HG03565 (cell line): ENCODE data around the gene NDUFAF5.
A peak's percentile ranks its signal among the peaks of the same experiment; 100 is the strongest.

Source experiments
- ATAC-seq: cut with Tn5 transposase; IDR thresholded peaks from one replicate; pipeline ENCODE4 v1.9.1; 2021; ENCODE audit warnings: mild to moderate bottlenecking, moderate library complexity; ENCODE audit not compliant: unreplicated experiment

The NDUFAF5 gene

DNA sequence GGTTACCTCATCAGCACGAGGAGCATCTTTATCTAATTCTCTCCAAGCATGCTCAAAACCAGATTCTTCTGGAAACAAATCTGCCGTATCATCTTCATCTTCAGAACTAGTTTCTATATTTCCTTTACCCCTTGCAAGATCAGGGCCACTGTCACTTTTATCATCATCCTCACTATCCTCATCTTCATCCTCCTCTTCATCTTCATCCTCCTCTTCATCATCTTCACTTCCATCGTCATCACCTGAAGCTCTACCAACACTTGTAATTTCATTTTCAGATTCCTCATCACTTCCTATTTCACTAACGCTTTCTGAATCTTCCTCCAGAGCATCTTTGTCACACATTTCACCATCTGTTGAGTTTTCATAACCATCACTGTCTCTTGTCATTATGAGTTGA is 9.0 kb upstream of the NDUFAF5 start:
- no peak for ATAC-seq

DNA sequence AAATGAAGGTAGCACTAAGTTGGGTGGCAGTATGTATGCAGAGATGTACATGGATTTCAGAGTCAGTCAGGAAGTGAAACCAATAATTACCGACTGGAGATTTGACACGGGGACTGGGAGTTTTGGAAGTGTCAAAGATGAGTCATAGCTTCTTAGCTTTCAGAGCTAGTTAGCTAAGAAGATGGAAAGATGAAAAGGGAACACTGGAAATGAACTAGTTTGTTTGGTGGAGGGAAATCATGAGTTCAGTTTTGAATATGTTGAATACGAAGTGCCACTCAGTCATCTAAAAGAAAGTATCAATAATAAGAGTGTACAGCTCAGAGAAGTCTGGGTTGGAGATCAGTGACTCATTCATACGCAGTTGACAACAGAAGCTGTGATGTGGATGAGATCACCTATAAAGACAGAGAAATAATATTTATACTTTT is 7.6 kb upstream of the NDUFAF5 start:
- no peak for ATAC-seq

DNA sequence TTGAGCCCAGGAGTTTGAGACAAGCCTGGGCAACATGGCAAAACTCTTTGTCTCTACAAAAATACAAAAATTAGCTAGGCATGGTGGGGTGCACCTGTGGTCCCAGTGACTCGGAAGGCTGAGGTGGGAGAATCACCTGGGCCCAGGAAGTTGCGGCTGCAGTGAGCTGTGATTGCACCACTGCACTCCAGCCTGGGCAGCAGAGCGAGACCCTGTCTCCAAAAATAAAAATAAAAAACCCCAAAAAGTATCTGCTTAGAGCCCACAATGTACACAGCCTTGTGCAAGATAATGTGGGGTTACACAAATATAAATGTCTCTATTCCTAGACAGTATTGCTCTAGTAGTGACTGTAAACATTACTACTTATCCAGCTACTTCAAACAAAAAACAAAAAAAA is 6.0 kb upstream of the NDUFAF5 start:
- ATAC-seq: peak; percentile 51

DNA sequence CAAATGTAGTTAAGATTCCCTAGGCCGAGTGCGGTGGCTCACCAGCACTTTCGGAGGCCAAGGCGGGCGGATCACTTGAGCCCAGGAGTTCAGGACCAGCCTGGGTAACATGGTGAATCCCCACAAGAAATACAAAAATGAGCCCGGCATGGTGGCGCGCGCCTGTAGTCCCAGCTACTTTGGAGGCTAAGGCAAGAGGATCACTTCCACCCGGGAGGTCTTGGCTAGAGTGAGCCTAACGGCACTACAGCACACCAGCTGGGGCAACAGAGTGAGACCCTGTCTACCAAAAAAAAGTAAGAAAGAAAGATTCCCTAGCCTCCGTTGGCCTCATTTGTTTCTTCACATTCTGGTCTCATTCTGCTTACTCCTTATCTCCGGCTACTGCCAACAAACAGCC is 1.3 kb upstream of the NDUFAF5 start:
- ATAC-seq: no peak

DNA sequence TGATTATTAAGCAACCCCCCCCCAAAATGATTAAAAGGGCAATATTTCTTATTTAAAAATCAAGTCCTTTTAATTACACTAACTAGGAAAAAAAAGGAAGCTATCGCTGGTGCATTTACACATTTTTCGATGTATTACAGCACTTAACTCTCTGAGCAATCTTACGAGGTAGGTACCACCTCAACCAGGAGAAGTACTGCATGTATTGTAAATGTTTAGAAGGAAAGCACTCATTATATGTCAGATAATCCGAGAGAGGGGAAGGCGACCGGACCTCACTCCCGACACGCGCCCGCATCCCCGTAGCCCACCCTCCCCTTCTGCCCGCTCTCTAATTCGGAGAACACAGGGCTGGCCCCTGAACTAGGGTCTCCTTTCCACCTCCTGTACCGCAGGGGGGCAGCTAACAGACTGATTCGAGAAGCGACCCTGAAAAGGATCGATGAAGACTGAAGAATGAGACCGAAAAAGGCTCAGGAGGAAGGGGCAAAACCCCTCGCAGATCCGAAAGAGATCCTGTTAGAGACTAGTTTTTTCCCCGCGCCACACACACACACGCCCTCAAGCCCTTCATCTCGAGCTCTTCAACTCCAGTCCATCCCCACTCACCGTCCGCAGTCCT is 446 bp upstream of the NDUFAF5 start:
- no peak for ATAC-seq

DNA sequence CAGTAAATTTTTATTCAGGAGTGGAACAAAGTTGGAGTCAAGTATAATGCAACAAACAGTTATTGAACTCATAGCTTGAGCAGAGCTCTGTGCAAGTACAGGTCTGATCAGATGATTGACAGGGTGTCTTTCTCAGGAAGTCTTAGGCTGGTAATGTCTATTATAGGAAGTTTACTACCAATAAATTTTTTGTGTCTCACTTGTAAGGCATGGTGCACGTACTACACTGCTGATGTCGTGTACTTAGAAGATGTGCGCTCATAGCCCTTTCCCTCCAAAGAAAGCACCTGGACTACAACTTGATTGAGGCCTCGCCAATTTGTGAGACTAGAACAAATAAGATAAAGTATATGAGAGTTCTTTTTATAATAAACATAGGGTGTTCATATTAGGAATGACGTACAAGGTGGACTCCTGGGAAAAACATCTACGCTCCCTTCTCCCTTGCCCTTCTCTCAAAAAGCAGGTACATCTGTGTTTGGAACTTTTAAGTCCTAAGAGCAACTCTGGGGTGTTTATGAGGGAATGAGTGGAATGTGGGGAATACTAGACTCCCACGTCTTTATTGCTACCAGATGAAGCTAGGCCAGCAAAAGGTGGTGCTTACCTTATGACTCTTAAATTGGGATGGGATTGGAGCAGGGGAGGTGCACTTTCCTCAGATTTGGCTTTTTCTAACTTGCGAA is 1.5 kb downstream of the NDUFAF5 start:
- ATAC-seq: no peak

DNA sequence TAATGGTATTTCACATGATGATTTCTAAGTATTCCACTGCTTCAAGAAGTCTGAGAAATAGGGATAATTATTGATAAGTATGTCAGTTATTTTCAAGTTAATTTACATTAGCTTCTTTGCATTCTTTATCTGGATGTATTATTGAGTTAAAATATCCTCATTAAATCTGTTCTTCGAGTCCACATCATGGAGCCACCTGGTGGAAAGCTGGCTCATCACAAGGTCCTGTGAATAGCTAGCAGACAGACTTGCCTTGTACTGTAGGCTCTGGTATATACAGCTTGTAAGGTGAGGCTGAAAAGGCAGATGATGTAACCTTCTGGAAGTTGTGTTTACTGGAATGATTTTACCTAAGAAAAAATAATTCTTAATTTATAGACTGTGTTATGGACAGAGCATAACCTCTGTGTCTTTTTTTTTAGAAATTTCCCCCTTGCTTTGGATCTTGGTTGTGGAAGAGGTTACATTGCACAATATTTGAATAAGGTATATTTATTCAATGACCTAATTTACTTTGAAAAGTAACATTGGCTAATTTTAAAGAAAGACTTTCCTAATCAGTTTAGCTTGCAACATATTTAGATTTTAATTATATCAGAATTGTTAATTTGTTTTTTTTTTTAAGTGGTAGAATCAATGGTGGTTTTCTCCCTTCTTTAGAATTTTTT is 3.5 kb downstream of the NDUFAF5 start:
- ATAC-seq: peak; percentile 42

DNA sequence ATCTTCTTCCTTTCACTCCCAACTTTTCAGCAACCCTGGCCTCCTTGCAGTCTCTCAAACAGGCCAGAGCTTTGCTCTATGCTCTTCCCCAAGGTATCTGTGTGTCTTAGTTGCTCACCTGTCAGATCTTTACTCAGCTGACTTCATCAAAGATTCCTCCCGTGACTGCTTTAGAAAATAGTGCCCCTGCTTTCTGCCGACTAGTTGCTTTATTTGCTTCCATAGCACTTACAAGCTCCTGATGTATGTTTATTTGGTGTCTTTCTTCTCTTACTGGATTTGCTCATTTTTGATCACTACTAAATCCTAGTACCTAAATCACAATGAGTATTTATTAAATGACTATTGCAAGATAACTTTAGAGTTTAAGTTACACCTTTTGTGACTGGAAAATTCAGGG is 5.9 kb downstream of the NDUFAF5 start:
- no peak for ATAC-seq

DNA sequence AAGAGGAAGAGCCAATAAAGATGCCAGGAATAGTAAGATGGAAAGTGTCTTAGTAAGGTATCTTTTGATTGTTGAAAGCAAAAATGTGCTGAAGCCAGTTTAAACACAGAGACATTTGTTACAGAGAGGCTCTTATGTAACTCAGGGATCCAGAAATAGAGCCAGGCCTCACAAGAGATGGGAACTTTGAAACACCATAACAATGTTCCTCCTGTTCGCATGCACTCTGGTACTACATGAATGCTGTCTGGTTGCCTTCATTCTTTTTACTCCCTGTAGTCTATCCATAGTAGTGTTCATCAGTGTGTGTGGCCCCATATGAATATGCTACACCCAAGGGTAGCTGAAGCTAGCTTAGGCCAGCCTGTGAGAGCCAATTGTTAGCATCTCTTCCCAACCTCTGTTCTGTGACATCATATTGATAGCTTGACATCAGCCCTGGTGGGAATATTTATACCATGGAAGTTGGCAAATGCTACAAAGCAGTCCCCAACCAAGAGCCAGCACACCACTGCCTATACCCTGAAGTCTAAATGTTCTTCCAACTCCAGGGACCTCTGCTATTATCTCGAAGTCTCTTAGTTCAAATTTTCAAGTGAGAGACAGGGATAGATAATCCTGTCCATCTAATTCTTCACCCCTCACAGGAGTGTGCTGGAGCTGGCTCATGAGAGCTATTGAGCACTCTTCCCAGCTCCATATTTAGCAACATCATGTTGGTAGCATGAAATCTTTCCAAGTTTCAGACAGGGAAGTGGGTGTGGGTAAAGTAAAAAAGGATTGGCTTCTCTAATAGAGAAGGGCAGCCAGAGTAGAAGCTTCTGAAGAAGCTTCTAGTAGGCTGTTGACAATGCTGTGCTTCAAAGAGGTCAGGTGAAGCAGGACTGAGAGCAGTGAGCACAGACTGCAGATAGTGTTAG is 7.0 kb downstream of the NDUFAF5 start:
- ATAC-seq: no peak

DNA sequence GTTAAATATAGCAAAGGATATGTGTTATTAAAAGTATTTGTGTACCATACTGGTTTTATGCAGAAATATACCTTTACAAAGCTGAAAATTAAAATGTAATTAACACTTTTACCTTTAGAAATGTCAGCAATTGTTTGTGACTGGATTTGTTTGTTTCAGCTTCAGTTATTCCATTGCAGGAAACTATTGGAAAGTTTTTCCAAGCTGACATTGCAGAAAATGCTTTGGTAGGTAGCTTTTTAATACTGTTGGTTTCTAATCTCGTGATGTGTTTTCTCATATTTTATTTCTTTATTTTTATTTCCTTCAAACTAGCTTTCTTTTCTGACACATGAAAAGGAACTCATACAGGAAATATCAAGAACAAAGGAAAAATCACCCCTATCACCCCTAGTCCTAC is 8.2 kb downstream of the NDUFAF5 start:
- no peak for ATAC-seq

DNA sequence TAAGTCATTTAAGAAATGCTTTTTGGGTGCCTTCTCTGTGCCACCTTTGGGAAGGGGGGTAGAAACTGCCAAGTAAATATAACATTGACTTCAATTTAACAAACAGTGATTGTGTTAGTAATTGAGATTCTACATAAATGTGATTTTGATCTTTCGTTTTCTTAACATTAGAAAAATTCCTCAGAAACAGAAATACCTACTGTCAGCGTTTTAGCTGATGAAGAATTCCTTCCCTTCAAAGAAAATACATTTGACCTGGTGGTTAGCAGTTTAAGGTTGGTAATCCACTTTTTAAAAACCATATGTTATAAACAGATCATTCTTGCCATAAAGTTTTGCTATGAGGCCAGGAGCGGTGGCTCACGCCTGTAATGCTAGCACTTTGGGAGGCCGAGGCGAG is 9.8 kb downstream of the NDUFAF5 start:
- no peak for ATAC-seq

DNA sequence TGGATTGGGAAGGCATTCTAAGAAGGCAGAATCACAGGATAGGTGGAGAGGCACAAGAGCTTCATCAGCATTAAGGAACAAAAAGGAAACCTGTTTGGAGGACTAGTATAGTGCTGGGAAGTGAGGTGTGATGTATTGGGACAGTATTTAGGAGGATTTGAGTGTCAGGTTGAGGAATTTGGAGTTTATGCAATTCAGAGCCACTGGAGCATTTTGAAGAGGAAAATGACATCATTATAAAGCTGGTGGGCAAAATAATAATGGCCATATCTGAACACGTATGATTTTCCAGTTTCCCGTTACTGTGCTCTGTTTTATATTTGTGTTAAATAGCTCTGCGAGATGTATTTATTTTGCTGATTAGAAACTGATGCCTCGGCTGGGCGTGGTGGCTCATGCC is 14.2 kb downstream of the NDUFAF5 start:
- ATAC-seq: no peak

DNA sequence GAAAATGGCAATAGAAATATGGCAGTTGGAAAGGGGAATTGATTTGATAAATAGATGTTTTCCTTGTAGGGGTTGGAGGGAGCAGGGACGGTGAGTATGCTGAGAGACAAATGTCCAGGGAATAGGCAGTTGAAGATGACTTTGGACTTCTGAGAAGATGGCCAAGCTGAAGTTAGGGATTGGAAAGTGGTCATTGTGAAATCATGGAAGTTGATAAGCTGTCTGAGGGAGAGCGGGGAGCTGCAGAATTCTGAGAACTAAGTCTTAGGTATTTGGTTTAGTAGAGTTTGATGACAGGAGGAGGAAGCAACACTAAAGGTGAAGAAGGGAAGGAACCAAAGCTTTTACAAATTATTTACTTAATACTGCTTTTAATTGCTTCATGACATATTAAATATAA is 15.1 kb downstream of the NDUFAF5 start:
- no peak for ATAC-seq

DNA sequence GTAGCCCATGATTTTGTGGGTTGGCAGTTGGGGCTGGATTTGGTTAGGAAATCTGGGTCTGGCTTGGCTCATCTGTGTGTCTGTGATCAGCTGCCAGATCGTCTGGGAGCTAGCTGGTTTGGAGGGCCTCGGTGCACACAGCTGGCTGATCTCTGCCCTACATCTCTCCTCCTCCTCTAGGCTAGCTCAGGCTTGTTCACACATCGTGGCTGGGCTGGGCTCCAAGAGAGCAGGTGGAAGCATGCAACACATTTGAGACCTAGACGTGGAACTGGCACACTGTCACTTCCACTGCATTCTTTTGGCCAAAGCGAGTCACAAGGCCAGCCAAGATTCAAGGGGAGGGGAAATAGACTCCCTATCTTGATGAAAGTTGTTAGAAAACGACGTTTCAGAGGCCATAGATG is 15.9 kb downstream of the NDUFAF5 start:
- ATAC-seq: no peak

DNA sequence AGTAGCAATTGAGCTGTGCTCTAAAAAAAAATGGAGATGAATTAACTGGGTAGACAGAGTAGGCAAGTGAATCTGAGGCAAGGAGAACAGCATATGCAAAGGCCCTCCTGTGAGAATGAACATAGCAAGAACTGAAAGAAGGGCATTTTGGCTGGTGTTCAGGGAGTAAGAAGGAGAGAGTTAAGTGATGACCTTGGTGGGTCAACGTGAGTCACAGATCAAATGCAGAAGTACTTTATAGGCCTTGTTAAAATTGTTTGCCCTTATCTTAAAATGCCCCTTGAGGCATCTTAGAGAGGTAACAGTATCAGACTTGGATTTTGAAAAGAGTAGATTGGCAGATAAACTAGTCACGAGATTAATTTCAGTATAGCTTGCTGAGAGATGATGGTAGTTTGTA is 24.5 kb downstream of the NDUFAF5 start:
- no peak for ATAC-seq

DNA sequence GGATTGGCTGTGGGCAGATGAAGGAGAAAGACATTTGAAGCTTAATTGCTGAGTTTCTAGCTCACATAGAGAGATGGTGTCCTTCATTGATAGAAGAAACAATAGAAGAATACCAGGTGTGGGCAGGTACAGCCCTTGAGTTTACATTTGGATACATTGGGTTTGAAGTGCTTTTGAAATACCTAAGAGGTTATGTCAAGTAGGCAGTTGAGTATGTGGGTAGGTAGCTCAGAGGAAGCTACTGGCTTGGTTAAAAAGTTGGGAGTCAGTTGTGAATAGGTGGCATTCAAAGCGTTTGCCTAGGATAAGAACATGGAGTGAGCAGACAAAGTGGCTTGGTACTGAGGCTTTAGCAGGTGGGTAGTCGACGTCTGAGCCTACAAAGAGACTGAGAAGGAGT is 25.0 kb downstream of the NDUFAF5 start:
- no peak for ATAC-seq

DNA sequence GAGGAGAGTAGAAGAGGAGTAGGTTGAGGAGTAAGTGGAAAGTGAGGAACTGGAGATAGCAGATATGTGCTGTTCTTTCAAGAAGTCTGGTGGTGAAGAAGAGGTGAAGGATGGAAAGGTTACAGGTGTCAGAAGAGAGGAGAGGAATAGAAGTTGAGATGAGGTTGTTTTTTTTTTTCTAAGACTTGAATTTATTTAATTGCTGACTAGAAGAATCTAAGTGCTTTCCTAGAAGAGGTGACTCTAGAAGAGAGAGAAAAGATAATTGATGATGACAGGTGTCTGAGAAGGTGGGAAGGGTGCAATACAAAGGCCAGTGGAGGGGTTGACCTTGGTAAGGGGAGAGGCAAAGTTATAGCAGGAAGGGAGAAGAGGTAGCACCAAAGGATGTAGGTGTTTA is 25.6 kb downstream of the NDUFAF5 start:
- no peak for ATAC-seq

DNA sequence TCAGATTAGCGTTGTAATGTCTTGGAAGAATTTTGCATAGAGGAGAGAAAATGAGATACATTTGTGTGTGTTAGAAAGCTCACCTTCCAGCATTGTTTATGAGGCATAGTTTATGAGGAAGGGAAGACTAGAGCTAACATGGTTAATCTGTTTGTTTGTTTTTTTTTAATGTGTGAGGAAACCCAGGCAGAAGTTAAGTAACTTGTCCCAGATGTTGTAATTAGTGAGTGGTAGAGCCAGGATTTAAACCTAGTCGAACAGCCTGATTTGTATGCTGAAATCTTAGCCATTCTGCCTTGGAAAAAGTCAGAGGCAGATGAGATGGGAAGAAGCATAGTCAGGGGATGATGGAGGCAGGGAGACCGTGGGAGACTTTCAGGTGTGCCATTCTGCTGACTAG is 29.1 kb downstream of the NDUFAF5 start:
- ATAC-seq: no peak

DNA sequence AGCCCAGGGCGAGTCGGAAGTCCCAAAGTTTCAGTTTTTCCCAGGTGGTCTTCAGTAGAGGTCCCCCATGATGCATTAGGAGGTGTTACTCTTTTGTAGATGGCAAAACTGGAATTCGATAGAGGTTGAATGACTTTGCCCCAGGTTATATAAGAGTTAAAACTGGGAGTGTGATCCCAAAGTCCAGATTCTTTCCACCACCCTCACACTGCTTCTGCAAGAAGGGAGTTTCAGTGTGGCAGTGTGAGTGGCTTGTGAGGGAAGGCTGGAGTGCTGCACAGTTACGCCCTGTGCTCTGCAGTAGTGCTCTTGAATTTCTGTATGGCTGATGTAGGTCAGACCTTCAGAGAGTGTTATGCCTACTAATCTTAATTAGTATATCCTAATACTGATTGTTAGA is 29.8 kb downstream of the NDUFAF5 start:
- ATAC-seq: no peak

DNA sequence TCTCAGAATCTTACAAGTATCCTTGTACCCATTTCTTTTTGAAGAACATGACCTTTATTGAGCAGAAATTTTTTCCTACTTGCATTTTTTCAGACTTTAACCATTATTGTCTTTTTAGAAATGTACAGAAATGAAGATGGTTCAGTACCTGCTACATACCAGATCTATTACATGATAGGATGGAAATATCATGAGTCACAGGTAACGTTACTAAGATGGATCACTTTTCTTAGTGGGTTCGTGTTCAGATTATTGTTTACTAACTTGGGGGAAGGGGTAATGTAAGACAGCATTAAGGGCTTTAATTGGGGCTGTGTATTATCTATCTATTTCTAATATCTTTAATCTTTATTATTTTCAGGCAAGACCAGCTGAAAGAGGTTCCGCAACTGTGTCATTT is 31.9 kb downstream of the NDUFAF5 start:
- no peak for ATAC-seq

DNA sequence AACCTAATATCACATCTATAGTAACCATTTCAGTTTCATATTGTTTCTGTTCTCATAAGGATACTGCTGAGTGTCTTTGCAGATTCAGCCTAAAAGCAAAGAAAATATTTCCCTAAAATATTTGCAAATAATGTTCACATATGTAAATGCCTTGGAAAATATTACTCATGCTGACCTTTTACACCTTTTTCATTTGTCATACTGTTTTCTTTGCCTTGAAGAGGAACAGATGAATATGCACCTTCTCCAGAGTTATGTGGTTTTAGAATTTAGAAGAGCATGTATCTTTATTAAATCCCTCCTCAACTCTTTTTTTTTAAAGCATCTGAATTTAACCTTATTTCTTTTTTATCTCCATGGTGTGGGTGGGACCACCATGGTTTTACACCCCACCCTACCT is 32.5 kb downstream of the NDUFAF5 start:
- no peak for ATAC-seq
